ENCODE data around the gene SV2B.

The SV2B gene

GRCh38 chr15:91202510-91203102 lies 102.5 kb downstream of the SV2B start:
- no peak for TF ChIP-seq POLR2A (IDR thresholded peaks at IDR 0.05; ENCODE audit: low read depth, low read length)
- no peak for DNase-seq (ENCODE audit: insufficient read length, low spot score)
- no peak for FAIRE-seq

GRCh38 chr15:91203619-91204203 lies 103.7 kb downstream of the SV2B start:
- DNase-seq (ENCODE audit: insufficient read length, low spot score), result no peak
- no peak for FAIRE-seq
- TF ChIP-seq POLR2A (IDR thresholded peaks at IDR 0.05; ENCODE audit: low read depth, low read length), result no peak

GRCh38 chr15:91208371-91208770 lies 108.3 kb downstream of the SV2B start:
- no peak for FAIRE-seq
- DNase-seq (ENCODE audit: insufficient read length, low spot score), result no peak
- no peak for TF ChIP-seq POLR2A (IDR thresholded peaks at IDR 0.05; ENCODE audit: low read depth, low read length)

- no peak for FAIRE-seq
- DNase-seq (ENCODE audit: insufficient read length, low spot score), result no peak
- no peak for TF ChIP-seq POLR2A (IDR thresholded peaks at IDR 0.05; ENCODE audit: low read depth, low read length)
These were observed 109.3 kb downstream of the SV2B start for GRCh38 chr15:91209318-91209717.

- TF ChIP-seq POLR2A (IDR thresholded peaks at IDR 0.05; ENCODE audit: low read depth, low read length), result no peak
- FAIRE-seq (no peak), DNase-seq (ENCODE audit: insufficient read length, low spot score) (no peak)
These were observed 109.7 kb downstream of the SV2B start for GRCh38 chr15:91209726-91210125.

GRCh38 chr15:91214675-91215590 lies 114.9 kb downstream of the SV2B start:
- no peak for TF ChIP-seq POLR2A (IDR thresholded peaks at IDR 0.05; ENCODE audit: low read depth, low read length)
- FAIRE-seq (no peak), DNase-seq (ENCODE audit: insufficient read length, low spot score) (no peak)

GRCh38 chr15:91216000-91216399 lies 115.9 kb downstream of the SV2B start:
- DNase-seq (ENCODE audit: insufficient read length, low spot score), result no peak
- no peak for FAIRE-seq
- TF ChIP-seq POLR2A (IDR thresholded peaks at IDR 0.05; ENCODE audit: low read depth, low read length), result no peak

- no peak for TF ChIP-seq POLR2A (IDR thresholded peaks at IDR 0.05; ENCODE audit: low read depth, low read length)
- FAIRE-seq (no peak), DNase-seq (ENCODE audit: insufficient read length, low spot score) (no peak)
These were observed 119.1 kb downstream of the SV2B start for GRCh38 chr15:91219206-91219605.

GRCh38 chr15:91222052-91222451 lies 122.0 kb downstream of the SV2B start:
- TF ChIP-seq POLR2A (IDR thresholded peaks at IDR 0.05; ENCODE audit: low read depth, low read length), result no peak
- DNase-seq (ENCODE audit: insufficient read length, low spot score) (no peak), FAIRE-seq (no peak)

GRCh38 chr15:91223863-91224262 lies 123.8 kb downstream of the SV2B start:
- DNase-seq (ENCODE audit: insufficient read length, low spot score) (no peak), FAIRE-seq (no peak)
- TF ChIP-seq POLR2A (IDR thresholded peaks at IDR 0.05; ENCODE audit: low read depth, low read length), result no peak

- FAIRE-seq, result no peak
These were observed 124.8 kb downstream of the SV2B start for GRCh38 chr15:91224755-91225380.

GRCh38 chr15:91225741-91226140 lies 125.7 kb downstream of the SV2B start:
- no peak for DNase-seq (ENCODE audit: insufficient read length, low spot score)
- FAIRE-seq, result no peak
- TF ChIP-seq POLR2A (IDR thresholded peaks at IDR 0.05; ENCODE audit: low read depth, low read length), result no peak

More at GRCh38 chr15:91224755-91225380, 124.8 kb downstream of the SV2B start:
- TF ChIP-seq POLR2A (IDR thresholded peaks at IDR 0.05; ENCODE audit: low read depth, low read length), result no peak
- peak; percentile 10 for DNase-seq (ENCODE audit: insufficient read length, low spot score)

- DNase-seq (ENCODE audit: insufficient read length, low spot score), result no peak
- no peak for FAIRE-seq
- TF ChIP-seq POLR2A (IDR thresholded peaks at IDR 0.05; ENCODE audit: low read depth, low read length), result no peak
These were observed 127.1 kb downstream of the SV2B start for GRCh38 chr15:91227117-91227516.

GRCh38 chr15:91227766-91228165 lies 127.7 kb downstream of the SV2B start:
- DNase-seq (ENCODE audit: insufficient read length, low spot score) (no peak), FAIRE-seq (no peak)
- no peak for TF ChIP-seq POLR2A (IDR thresholded peaks at IDR 0.05; ENCODE audit: low read depth, low read length)

Data from H54 (cell line).